Gastroesophageal sphincter (tissue), 4 donors: ENCODE measurements around the gene AKAP13. TPM values are rescaled to one million over a fixed set of nuclear protein-coding genes. Genes with fewer than 3 reads are reported as not detected.

ENCODE experiments used
- ATAC-seq: fragments of 150-250 bp; one replicate; pipeline ENCODE4 v1.9.1; 2016; ENCODE audit warnings: mild to moderate bottlenecking, moderate library complexity
- H3K27ac ChIP-seq, 4 donors: fragments of 200-600 bp; sonication (generic) in 3 of 4; 1 replicate in 3 of 4; 2 replicates in 1 of 4; pipeline ENCODE4 v1.5.1; 2016 to 2019
- H3K27me3 ChIP-seq: fragments of 200-600 bp; sonication (generic); one replicate; pipeline ENCODE4 v1.5.1; 2019
- H3K36me3 ChIP-seq, 2 donors: fragments of 200-600 bp; sonication (generic); one replicate each; pipeline ENCODE4 v1.5.1; 2019; ENCODE audit warnings: control low read depth in 1 of 2
- H3K4me1 ChIP-seq, 3 donors: fragments of 200-600 bp; sonication (generic); 1 replicate in 2 of 3; 2 replicates in 1 of 3; pipeline ENCODE4 v1.5.1; 2016 to 2019; ENCODE audit warnings: control low read depth in 2 of 3
- H3K4me3 ChIP-seq, 2 donors: fragments of 200-600 bp; sonication (generic); one replicate each; pipeline ENCODE4 v1.5.1; 2019; ENCODE audit warnings: mild to moderate bottlenecking in 1 of 2, moderate library complexity in 1 of 2
- H3K9me3 ChIP-seq, 3 donors: fragments of 200-600 bp; sonication (generic); one replicate each; pipeline ENCODE4 v1.5.1; 2017 to 2019; ENCODE audit warnings: control low read depth in 2 of 3
- EP300 ChIP-seq: sonication (generic); formaldehyde crosslinking; IDR thresholded peaks from one replicate; pipeline ENCODE4 v1.6.1; 2017; ENCODE audit warnings: antibody characterized with exemption, mild to moderate bottlenecking
- POLR2A ChIP-seq, 2 donors: fragments of 450-650 bp; IDR thresholded peaks; one replicate each; pipeline ENCODE4 v1.6.1; 2017; ENCODE audit warnings: antibody characterized with exemption in 2 of 2, mild to moderate bottlenecking in 2 of 2, moderate library complexity in 1 of 2
- POLR2AphosphoS5 ChIP-seq: sonication (generic); formaldehyde crosslinking; IDR thresholded peaks from one replicate; pipeline ENCODE4 v1.6.1; 2017; ENCODE audit warnings: antibody characterized with exemption
- WGBS, 2 donors: methylation state at CpG; one replicate each; pipeline ENCODE4 v1.1.5; 2018; ENCODE audit warnings: low coverage in 1 of 2; 5-methylcytosine and 5-hydroxymethylcytosine counted together
- total RNA-seq, 4 donors: library from RNA; depleted of rRNA; stranded (reverse); fragments of >200 nt; gene quantifications; one replicate each; pipeline ENCODE4 v1.1.0, GENCODE V29; 2016
- TF ChIP-seq, protein P1 (sequence below), 4 experiments: fragments of 200-600 bp in 2 of 4; fragments of 450-650 bp in 2 of 4; sonication (generic) in 1 of 4; IDR thresholded peaks; one replicate each; pipeline ENCODE4 v1.5.1; 2017 to 2019; ENCODE audit warnings: antibody characterized with exemption in 4 of 4, mild to moderate bottlenecking in 2 of 4, moderate library complexity in 2 of 4

The AKAP13 gene
- total RNA-seq, 4 donors from 2014 or later = 196 to 252 (median 215) TPM

DNA sequence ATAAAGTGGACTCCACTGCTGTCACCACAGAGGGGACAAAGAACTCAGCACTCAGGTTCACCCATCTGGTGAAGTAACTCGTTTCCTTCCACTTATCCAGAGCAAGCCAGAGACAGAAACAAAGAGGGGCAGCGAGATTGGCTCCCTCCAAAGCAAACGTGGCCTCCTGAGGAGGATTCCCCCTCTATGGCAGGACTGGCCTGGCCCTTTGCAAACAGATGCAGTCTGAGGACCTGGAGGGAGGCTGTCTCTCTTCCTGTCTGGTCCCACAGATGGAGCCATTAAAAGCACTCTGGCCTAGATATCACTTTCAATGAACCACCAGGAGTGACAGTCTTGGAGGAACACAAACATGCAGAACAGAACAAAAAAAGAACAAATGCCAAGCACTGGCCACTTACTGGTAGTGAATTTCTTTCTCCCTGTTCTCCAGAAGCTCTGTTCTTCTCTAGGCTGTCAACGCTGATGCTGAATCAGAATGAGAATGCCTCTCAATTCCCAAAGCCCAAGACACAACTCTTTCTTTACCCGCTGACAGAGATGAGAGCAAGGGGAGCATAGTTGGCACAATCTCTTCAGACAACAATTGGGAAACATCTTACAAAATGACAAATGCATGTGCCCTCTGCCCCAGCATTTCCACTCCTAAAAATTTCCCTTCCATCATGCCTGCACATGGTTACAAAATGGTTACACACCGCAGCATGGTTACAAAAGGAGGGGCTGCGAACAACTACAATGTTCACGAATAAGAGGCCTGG is 400.0 kb downstream of the AKAP13 start:
- Histone ChIP-seq H3K27ac (no peak overlapping the region), H3K27me3 (no peaks in the 10 kb centered on the region), H3K4me1 (peaks cover 0 to 48% (median 2%) of the 10 kb centered on the region in 3 donors), H3K4me3 (no peak overlapping the region), H3K9me3 (no peaks in the 10 kb centered on the region), H3K36me3 (no peaks in the 10 kb centered on the region)
- WGBS, 2 donors = 84 to 91% methylated on average over 5 to 8 of the region's 8 CpGs
- TF ChIP-seq, protein P1, sequence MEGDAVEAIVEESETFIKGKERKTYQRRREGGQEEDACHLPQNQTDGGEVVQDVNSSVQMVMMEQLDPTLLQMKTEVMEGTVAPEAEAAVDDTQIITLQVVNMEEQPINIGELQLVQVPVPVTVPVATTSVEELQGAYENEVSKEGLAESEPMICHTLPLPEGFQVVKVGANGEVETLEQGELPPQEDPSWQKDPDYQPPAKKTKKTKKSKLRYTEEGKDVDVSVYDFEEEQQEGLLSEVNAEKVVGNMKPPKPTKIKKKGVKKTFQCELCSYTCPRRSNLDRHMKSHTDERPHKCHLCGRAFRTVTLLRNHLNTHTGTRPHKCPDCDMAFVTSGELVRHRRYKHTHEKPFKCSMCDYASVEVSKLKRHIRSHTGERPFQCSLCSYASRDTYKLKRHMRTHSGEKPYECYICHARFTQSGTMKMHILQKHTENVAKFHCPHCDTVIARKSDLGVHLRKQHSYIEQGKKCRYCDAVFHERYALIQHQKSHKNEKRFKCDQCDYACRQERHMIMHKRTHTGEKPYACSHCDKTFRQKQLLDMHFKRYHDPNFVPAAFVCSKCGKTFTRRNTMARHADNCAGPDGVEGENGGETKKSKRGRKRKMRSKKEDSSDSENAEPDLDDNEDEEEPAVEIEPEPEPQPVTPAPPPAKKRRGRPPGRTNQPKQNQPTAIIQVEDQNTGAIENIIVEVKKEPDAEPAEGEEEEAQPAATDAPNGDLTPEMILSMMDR (IDR thresholded peaks at IDR 0.05) = no peak
- no peak for ATAC-seq

GRCh38 chr15:85781099-85781498 is 400.7 kb downstream of the AKAP13 start:
- Histone ChIP-seq H3K36me3 (no peaks in the 10 kb centered on the region), H3K27ac (no peak overlapping the region), H3K4me3 (no peak overlapping the region), H3K4me1 (peaks cover 0 to 55% (median 8%) of the 10 kb centered on the region in 3 donors), H3K27me3 (no peaks in the 10 kb centered on the region), H3K9me3 (no peaks in the 10 kb centered on the region)
- TF ChIP-seq EP300 (no peak), POLR2AphosphoS5 (no peak), POLR2A (IDR thresholded peaks at IDR 0.05) (no peak)
- TF ChIP-seq, protein P1 (IDR thresholded peaks at IDR 0.05) = no peak
- no peak for ATAC-seq
- 71 to 81% methylated on average over 5 to 7 of the region's 7 CpGs for WGBS, 2 donors

DNA sequence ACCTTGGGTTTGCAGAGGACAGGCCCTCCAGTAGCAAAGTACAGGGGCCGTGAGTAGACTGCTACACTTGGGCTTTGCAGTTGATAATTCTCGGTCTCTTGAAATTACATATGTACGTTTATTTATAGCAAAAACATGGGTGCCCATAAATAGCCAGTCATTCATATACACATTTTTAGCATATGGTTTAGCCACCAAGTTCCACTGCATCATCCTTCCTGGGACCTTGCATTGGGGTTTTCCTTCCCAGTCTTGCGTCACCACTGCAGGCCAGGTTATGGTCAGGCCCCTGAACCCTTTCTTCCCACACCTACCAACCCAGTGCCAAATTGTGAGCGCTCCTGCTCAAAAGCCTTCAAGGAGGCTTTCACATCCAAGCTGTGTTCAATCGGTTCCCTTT is 401.7 kb downstream of the AKAP13 start:
- Histone ChIP-seq H3K4me1 (peaks cover 0 to 64% (median 13%) of the 10 kb centered on the region in 3 donors), H3K36me3 (no peaks in the 10 kb centered on the region), H3K9me3 (no peaks in the 10 kb centered on the region), H3K4me3 (no peak overlapping the region), H3K27me3 (no peaks in the 10 kb centered on the region), H3K27ac (no peak overlapping the region)
- TF ChIP-seq POLR2AphosphoS5 (no peak), EP300 (no peak)
- 80 to 91% methylated on average over 6 of the region's 6 CpGs for WGBS, 2 donors
- ATAC-seq = no peak

DNA sequence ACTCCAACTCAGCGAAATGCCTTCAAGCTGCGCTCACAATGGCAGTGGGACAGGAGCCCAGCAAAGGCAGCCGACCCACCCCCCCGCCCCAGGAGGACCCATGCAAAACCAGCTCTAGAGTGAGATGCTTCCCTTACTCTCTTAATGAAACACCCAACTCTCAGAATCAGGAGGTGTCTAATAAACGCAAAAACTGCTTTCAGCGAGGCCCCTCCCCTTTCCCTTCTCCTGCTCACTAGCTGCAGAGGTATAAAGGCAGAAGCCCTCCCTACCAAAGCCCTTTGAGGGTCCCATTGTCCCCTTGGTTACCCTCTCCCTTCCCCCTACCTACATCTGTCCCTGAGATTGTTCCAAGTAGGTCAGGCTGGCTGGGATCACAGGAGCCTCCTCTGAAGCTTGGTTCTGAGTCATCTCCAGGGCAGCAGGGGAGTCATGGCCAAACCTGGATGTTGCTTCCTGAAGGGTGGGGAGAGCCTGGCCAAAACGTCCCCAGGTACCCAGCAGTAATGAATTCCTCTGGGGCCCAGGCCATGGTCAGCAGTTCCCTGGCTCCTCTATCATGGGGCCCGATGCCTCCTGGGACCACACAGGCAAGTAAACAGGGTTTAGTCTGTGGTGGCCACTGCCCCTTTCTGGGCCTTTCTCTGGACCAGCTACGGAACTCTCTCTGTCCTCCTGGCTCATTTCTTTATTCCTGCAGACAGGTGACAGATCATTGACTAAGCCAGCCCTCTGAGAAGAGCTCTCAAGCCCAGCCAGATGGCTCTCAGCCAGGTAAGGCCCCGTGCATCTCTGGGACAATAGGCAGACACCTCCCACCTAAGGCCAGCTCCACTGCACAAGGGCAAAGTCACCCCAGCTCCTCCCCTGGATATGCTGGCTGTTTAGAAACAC is 405.7 kb downstream of the AKAP13 start:
- no peak for ATAC-seq
- no peaks in the 10 kb centered on the region for H3K36me3 ChIP-seq
- peak overlapping the region in 3 of 4 donors; percentile 70 to 75 (median 74) for H3K27ac ChIP-seq
- peaks cover 0 to 31% (median 13%) of the 10 kb centered on the region in 3 donors for H3K4me1 ChIP-seq
- 25% methylated on average over 2 of the region's 10 CpGs; no CpG with 5 or more reads in 1 of the 2 donors for WGBS, 2 donors
- no peaks in the 10 kb centered on the region for H3K27me3 ChIP-seq
- TF ChIP-seq POLR2AphosphoS5 = peak; percentile 7
- no peak for TF ChIP-seq EP300
- H3K9me3 ChIP-seq = no peaks in the 10 kb centered on the region
- peak overlapping the region in 1 of 2 donors; percentile 2 for H3K4me3 ChIP-seq

DNA sequence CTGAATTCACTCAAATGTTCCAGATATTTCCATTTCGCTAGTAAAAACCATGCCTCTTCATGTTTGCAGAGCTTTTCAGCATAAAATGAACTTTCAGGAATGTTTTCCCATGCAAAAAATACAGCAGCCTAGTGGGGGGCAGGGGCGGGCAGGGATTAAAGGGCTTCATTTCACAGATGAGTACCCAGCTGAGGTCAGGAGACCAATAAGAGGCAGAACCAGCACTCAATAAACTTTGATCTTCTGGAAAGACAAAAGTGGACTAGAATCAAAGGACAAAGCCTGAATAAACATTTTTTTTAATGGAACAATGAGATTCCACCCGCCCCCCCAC is 406.3 kb downstream of the AKAP13 start:
- WGBS, 2 donors = 50 to 65% methylated on average over 2 of the region's 3 CpGs
- no peaks in the 10 kb centered on the region for H3K36me3 ChIP-seq
- peaks cover 0 to 34% (median 13%) of the 10 kb centered on the region in 3 donors for H3K4me1 ChIP-seq
- no peak overlapping the region for H3K4me3 ChIP-seq
- no peaks in the 10 kb centered on the region for H3K9me3 ChIP-seq
- H3K27ac ChIP-seq = peak overlapping the region in 3 of 4 donors; percentile 70 to 75 (median 74)
- no peak for ATAC-seq
- TF ChIP-seq POLR2AphosphoS5 = no peak
- no peak for TF ChIP-seq EP300
- H3K27me3 ChIP-seq = no peaks in the 10 kb centered on the region

GRCh38 chr15:85788771-85789495 is 408.5 kb downstream of the AKAP13 start:
- no peak for TF ChIP-seq POLR2A (IDR thresholded peaks at IDR 0.05)
- TF ChIP-seq, protein P1 (IDR thresholded peaks at IDR 0.05) = no peak
- no peak for TF ChIP-seq EP300
- TF ChIP-seq POLR2AphosphoS5 = no peak
- Histone ChIP-seq H3K27me3 (no peaks in the 10 kb centered on the region), H3K4me3 (no peak overlapping the region), H3K4me1 (peaks cover 0 to 56% (median 24%) of the 10 kb centered on the region in 3 donors), H3K27ac (no peak overlapping the region), H3K36me3 (no peaks in the 10 kb centered on the region), H3K9me3 (no peaks in the 10 kb centered on the region)
- WGBS, 2 donors = 76 to 100% methylated on average over 1 to 4 of the region's 12 CpGs
- ATAC-seq = no peak
